ENCODE data around the gene RPL3. TPM values are rescaled to one million over a fixed set of nuclear protein-coding genes. Genes with fewer than 3 reads are reported as not detected.

The RPL3 gene
- total RNA-seq, 4 donors from 2014 or later = 909 to 2,069 (median 1,420) TPM

- no peak overlapping the region for H3K4me3 ChIP-seq
- H3K27me3 ChIP-seq = no peaks in the 10 kb centered on the region
- no peak for DNase-seq
- in situ Hi-C loops (cut with MboI; ENCODE audit: low pct_ligation_motif_present in 1 of 4, low pct_unique_long_range_greater_than_20kb in 1 of 4, low sequenced_read_pairs in 3 of 4) (loop anchor here in 3 of 4 donors (5.0 to 25.0 kb wide), 4 partner anchors 136 to 301 kb away; partner anchors contain the start of genes APOBEC3C (in 2 of the 3) and APOBEC3D (in 2 of the 3)), intact Hi-C loops (cut with DNase I; ENCODE audit: low total_unique reads) (loop anchor here (2.0 kb wide), 1 partner anchor 143 kb away; no protein-coding TSS in a partner anchor)
- no peaks in the 10 kb centered on the region for H3K9me3 ChIP-seq
- peaks cover 32 to 39% (median 38%) of the 10 kb centered on the region in 4 donors for H3K4me1 ChIP-seq
- H3K27ac ChIP-seq = no peak overlapping the region
- 86% methylated on average over 20 of the region's 20 CpGs; no CpG with 5 or more reads in 1 of the 2 donors for WGBS, 2 donors (ENCODE audit: low coverage in 1 of 2)
- peaks cover 0 to 57% (median 34%) of the 10 kb centered on the region in 4 donors for H3K36me3 ChIP-seq
- TF ChIP-seq POLR2A (IDR thresholded peaks at IDR 0.05) (no peak), POLR2AphosphoS5 (IDR thresholded peaks at IDR 0.05) (no peak), EP300 (IDR thresholded peaks at IDR 0.05; ENCODE audit: low read depth) (no peak)
These were observed 6.0 kb downstream of the RPL3 start for GRCh38 chr22:39313258-39314001.

DNA sequence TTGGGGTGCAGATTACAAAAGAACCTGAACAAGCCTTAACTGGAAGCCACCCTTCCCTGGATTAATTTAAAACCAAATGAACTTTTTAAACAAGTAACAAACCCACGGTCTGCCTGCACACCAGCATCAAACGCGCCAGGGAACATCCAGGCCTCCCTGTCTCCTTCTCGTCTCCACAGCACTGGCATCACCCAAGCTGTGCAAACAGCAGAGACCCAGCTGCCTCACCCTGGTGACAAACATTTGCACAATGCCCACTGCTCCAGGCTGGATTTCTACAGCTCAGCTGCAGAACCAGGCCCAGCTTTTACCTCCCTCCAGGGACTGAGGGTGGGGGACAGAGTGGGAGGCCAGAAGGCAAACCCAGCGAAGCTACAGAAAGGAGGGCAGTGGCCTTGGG, 7.0 kb downstream of the RPL3 start:
- no peaks in the 10 kb centered on the region for H3K27me3 ChIP-seq
- TF ChIP-seq EP300 (IDR thresholded peaks at IDR 0.05; ENCODE audit: low read depth) (no peak), POLR2A (IDR thresholded peaks at IDR 0.05) (no peak)
- no peak for DNase-seq
- 76% methylated on average over 5 of the region's 5 CpGs; no CpG with 5 or more reads in 1 of the 2 donors for WGBS, 2 donors (ENCODE audit: low coverage in 1 of 2)
- peaks cover 22 to 29% (median 28%) of the 10 kb centered on the region in 4 donors for H3K4me1 ChIP-seq
- no peak overlapping the region for H3K4me3 ChIP-seq
- H3K9me3 ChIP-seq = no peaks in the 10 kb centered on the region
- intact Hi-C loops (cut with DNase I; ENCODE audit: low total_unique reads) (no loop called here), in situ Hi-C loops (cut with MboI; ENCODE audit: low pct_ligation_motif_present in 1 of 4, low pct_unique_long_range_greater_than_20kb in 1 of 4, low sequenced_read_pairs in 3 of 4) (loop anchor here in 3 of 4 donors (5.0 to 25.0 kb wide), 4 partner anchors 135 to 300 kb away; partner anchors contain the start of genes APOBEC3C (in 2 of the 3) and APOBEC3D (in 2 of the 3))
- H3K27ac ChIP-seq = no peak overlapping the region
- H3K36me3 ChIP-seq = peaks cover 0 to 53% (median 34%) of the 10 kb centered on the region in 4 donors

DNA sequence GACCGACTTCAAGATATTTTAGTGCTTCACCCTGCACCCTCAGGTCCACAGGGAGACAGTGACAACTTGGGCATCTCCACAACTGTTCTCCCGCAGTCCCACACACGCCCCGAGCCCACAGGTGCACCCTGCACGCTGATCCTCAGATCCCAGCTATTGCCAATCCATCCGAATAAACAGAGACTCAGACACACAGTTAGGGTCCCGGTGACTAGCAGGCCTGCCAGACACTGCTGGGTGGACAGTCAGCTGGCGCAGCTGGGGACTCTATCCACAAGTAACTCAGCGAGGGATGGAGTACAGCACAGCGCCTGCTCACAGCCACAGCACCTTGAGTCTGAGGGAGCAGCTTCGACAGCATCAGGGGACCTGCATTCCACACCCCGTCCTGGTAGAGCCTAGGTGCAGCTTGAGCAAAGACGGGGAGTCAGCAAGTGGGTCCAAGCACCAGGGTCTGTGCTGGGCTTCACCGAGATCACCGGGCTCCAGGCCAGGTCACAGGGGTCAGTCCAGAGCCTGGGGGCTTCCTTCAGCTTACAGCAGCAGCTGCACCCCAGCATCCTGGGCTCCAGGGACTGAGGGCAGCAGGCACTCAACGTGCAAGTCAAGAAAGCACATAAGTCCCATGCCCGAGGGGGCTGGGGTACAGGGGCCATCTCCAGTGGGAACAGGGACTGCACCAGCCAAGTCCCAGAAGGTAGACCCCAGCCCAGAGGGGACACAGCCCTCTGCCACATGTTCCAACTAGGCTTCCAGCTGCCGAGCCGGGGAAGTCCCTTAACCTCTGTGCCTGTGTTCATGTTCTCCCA, 7.6 kb downstream of the RPL3 start:
- no peak for DNase-seq
- H3K27ac ChIP-seq = no peak overlapping the region
- peaks cover 0 to 47% (median 32%) of the 10 kb centered on the region in 4 donors for H3K36me3 ChIP-seq
- H3K4me3 ChIP-seq = no peak overlapping the region
- intact Hi-C loops (cut with DNase I; ENCODE audit: low total_unique reads) (no loop called here), in situ Hi-C loops (cut with MboI; ENCODE audit: low pct_ligation_motif_present in 1 of 4, low pct_unique_long_range_greater_than_20kb in 1 of 4, low sequenced_read_pairs in 3 of 4) (loop anchor here in 3 of 4 donors (5.0 to 25.0 kb wide), 4 partner anchors 134 to 299 kb away; partner anchors contain the start of genes APOBEC3C (in 2 of the 3) and APOBEC3D (in 2 of the 3))
- H3K27me3 ChIP-seq = no peaks in the 10 kb centered on the region
- WGBS, 2 donors (ENCODE audit: low coverage in 1 of 2) = 79% methylated on average over 13 of the region's 19 CpGs; no CpG with 5 or more reads in 1 of the 2 donors
- peaks cover 17 to 23% (median 22%) of the 10 kb centered on the region in 4 donors for H3K4me1 ChIP-seq
- H3K9me3 ChIP-seq = no peaks in the 10 kb centered on the region
- TF ChIP-seq, protein P1, sequence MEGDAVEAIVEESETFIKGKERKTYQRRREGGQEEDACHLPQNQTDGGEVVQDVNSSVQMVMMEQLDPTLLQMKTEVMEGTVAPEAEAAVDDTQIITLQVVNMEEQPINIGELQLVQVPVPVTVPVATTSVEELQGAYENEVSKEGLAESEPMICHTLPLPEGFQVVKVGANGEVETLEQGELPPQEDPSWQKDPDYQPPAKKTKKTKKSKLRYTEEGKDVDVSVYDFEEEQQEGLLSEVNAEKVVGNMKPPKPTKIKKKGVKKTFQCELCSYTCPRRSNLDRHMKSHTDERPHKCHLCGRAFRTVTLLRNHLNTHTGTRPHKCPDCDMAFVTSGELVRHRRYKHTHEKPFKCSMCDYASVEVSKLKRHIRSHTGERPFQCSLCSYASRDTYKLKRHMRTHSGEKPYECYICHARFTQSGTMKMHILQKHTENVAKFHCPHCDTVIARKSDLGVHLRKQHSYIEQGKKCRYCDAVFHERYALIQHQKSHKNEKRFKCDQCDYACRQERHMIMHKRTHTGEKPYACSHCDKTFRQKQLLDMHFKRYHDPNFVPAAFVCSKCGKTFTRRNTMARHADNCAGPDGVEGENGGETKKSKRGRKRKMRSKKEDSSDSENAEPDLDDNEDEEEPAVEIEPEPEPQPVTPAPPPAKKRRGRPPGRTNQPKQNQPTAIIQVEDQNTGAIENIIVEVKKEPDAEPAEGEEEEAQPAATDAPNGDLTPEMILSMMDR (IDR thresholded peaks at IDR 0.05) = no peak
- peak in 1 of 3 donors; percentile 3 for TF ChIP-seq POLR2AphosphoS5 (IDR thresholded peaks at IDR 0.05)

- Histone ChIP-seq H3K4me1 (peaks cover under 1 to 7% (median 6%) of the 10 kb centered on the region in 4 donors), H3K4me3 (no peak overlapping the region), H3K27ac (peak overlapping the region in 3 of 4 donors; percentile 65 to 76 (median 75)), H3K27me3 (no peaks in the 10 kb centered on the region), H3K9me3 (no peaks in the 10 kb centered on the region), H3K36me3 (peaks cover 0 to 33% (median 25%) of the 10 kb centered on the region in 4 donors)
- no peak for DNase-seq
- TF ChIP-seq EP300 (IDR thresholded peaks at IDR 0.05; ENCODE audit: low read depth) (no peak), POLR2AphosphoS5 (IDR thresholded peaks at IDR 0.05) (no peak), POLR2A (IDR thresholded peaks at IDR 0.05) (no peak)
- TF ChIP-seq, protein P1 (IDR thresholded peaks at IDR 0.05) = no peak
- WGBS, 2 donors (ENCODE audit: low coverage in 1 of 2) = 72 to 83% methylated on average over 4 to 16 of the region's 16 CpGs
- intact Hi-C loops (cut with DNase I; ENCODE audit: low total_unique reads) (no loop called here), in situ Hi-C loops (cut with MboI; ENCODE audit: low pct_ligation_motif_present in 1 of 4, low pct_unique_long_range_greater_than_20kb in 1 of 4, low sequenced_read_pairs in 3 of 4) (loop anchor here (5.0 to 25.0 kb wide), 4 partner anchors 133 to 298 kb away; partner anchors contain the start of genes APOBEC3C (in 2 of the 4) and APOBEC3D (in 2 of the 4))
These were observed 9.3 kb downstream of the RPL3 start for GRCh38 chr22:39309881-39310714.

All from transverse colon (tissue), 4 donors.